Stimulated activated CD4-positive, alpha-beta T cell treated with anti-CD3 and anti-CD28 coated beads, Interleukin-2, amount 100 ng/mL, for 4 hours (primary cell): ENCODE results near the gene FBRSL1.
"Not testable (repeated sequence)": the region's sequence is repeated elsewhere in the genome, so short reads cannot be mapped to it uniquely, and the experiment has no call there.

Source experiments
- DNase-seq: peaks from one replicate; pipeline ENCODE4 v3.0.0-alpha.2; 2020; ENCODE audit warnings: low read depth

FBRSL1 gene

DNA sequence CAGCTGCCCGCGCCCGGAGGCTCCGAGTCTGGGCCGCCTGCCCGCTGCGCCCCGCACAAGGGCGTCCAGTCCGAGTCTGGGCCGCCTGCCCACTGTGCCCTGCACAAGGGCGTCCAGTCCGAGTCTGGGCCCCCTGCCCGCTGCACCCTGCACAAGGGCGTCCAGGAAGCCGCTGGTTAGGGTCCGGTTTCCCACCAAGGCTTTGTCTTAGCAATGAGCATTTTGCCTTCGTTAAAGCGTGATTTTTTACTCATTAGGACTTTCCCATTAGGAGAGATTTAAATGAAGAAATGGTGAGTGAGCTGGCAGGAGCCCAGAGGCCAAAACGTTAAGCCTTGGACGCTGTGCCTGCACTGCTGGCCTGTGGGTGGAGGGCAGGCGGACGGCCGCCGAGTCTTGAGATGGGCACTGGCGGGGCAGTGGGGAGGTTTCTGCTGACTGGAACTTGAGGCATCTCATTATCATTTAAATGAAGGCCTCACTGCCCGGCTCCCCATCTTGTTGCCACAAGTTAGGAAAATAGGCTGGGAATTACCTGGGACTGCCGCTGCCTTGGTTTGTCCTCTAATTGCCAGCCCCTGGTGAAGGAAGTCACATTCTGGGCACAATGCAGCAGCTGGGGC lies 36.0 kb downstream of the FBRSL1 start:
- no peak for DNase-seq

- no peak for DNase-seq
Observed at GRCh38 chr12:132527186-132527882, 37.4 kb downstream of the FBRSL1 start.

GRCh38 chr12:132527883-132528264 lies 37.9 kb downstream of the FBRSL1 start:
- no peak for DNase-seq

DNA sequence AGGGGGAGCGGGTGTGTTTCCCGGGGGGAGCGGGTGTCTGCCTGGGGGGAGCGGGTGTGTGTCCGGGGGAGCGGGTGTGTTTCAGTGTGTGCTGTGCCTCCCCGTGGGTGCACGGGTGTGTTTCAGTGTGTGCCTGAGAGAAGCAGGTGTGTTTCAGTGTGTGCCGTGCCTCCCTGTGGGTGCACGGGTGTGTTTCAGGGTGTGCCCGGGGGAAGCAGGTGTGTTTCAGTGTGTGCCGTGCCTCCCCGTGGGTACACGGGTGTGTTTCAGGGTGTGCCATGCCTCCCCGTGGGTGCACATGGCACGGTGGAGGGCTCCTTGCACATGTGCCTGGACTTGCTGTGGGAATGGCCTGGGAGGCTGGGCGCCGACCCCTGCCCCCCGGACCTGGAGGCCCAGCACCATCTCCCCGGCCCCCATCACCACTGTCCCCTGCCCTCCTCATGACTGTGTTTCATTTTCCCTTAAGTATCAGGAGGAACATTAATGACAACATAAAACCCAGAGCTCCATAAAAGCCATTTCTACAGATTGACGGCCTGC lies 38.7 kb downstream of the FBRSL1 start:
- no peak for DNase-seq

- DNase-seq: no peak
Observed at GRCh38 chr12:132529156-132529839, 39.3 kb downstream of the FBRSL1 start.

DNA sequence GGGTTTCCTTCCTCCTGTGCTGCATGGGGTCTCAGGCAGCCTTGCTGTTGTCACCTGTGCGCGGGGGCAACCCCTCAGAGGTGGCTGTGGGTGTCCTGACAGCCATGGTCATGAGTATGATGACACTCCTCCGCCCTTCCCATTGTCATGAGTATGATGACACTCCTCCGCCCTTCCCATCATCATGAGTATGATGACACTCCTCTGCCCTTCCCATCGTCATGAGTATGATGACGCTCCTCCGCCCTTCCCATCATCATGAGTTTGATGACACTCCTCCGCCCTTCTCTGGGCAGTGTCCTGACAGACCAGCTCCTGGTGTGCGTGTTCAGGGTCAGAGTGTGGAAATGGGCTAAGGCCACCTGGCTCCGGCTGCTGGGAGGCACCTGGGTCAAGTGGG lies 40.0 kb downstream of the FBRSL1 start:
- no peak for DNase-seq

- DNase-seq: no peak
Observed at GRCh38 chr12:132530447-132530846, 40.5 kb downstream of the FBRSL1 start.

GRCh38 chr12:132530851-132531250 lies 40.9 kb downstream of the FBRSL1 start:
- no peak for DNase-seq

DNA sequence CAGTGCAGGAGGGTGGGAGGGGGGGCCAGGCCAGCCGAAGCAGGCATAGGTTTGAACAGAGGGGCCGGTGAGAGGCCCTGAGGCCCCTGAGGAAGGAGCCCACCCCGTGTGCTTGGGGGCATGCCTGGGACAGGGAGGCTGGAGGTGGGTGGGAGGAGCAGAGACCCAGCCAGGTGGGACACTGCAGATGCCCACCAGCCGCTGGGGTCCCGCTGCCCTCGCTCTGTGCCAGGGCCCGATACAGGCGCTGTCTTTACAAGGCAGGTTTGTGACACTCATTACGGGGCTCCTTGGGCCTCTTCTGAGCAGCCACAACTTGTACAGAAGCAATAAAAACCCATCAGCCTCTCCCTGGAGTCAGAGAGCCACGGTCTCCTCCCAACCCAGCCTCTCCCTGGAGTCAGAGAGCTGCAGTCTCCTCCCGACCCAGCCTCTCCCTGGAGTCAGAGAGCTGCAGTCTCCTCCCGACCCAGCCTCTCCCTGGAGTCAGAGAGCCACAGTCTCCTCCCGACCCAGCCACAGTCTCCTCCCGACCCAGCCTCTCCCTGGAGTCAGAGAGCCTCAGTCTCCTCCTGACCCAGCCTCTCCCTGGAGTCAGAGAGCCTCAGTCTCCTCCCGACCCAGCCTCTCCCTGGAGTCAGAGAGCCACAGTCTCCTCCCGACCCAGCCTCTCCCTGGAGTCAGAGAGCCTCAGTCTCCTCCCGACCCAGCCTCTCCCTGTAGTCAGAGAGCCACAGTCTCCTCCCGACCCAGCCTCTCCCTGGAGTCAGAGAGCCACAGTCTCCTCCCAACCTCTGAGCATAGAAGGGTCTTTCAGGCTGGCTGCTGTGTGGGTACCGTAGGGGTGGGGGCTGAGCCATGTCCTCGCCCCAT lies 43.0 kb downstream of the FBRSL1 start:
- DNase-seq: not testable (repeated sequence)

DNA sequence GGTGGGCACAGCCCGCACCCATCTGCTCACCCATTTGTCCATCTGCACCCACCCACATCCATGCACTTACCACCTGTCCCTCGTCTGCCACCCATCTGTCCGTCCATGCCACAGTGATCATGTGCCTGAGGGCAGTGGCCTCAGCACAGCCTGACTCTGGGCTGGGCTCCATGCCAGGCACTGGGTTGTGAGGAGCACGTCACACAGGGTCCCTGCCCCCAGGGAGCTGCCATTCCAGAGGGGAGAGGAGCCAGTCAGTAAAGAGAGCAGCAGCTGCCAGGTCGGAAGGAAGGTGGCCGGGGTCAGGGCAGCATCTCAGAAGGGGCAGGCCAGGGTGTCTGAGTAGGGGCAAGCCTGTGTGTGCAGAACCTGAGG lies 43.6 kb downstream of the FBRSL1 start:
- no peak for DNase-seq

DNA sequence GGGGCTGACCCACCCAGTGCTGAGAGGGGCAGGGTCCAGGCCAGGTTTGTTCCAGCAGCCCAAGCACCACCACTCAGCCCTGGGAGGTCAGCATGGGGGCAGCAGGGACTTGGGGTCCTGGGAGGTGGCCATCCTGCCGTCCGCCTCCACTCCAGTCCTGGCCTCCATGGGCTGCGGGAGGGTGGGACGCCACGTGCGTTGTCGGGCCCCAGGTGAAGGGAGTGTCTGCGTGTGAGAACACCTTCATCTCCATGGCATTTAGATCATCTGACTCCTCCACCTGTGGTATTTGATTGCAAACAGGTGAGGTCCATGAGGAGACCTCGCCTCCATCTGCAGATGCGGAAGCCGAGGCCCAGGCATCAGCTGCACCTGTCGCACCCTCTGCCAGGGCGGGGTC lies 44.1 kb downstream of the FBRSL1 start:
- DNase-seq: no peak

- DNase-seq: no peak
Observed at GRCh38 chr12:132535019-132535418, 45.1 kb downstream of the FBRSL1 start.

GRCh38 chr12:132536102-132536876 lies 46.3 kb downstream of the FBRSL1 start:
- DNase-seq: no peak

DNA sequence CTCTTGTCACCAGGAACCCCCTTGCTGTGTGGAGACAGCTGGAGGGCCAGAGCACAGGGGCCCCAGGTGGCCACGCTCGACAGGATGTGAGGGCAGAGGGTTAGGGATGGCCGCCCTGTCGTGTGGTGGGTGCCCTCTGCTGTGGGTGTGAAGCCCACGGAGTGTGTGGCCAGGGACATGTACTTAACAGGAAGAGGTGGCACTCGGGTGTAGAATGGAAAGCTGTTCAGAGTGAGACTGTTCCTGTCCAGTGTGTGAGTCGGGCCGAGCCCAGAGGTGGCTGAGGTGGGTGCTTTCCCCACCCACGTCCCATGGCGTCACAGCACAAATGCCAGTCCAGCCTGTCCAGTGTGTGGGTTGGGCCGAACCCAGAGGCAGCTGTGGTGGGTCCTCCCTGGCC lies 47.1 kb downstream of the FBRSL1 start:
- DNase-seq: no peak

DNA sequence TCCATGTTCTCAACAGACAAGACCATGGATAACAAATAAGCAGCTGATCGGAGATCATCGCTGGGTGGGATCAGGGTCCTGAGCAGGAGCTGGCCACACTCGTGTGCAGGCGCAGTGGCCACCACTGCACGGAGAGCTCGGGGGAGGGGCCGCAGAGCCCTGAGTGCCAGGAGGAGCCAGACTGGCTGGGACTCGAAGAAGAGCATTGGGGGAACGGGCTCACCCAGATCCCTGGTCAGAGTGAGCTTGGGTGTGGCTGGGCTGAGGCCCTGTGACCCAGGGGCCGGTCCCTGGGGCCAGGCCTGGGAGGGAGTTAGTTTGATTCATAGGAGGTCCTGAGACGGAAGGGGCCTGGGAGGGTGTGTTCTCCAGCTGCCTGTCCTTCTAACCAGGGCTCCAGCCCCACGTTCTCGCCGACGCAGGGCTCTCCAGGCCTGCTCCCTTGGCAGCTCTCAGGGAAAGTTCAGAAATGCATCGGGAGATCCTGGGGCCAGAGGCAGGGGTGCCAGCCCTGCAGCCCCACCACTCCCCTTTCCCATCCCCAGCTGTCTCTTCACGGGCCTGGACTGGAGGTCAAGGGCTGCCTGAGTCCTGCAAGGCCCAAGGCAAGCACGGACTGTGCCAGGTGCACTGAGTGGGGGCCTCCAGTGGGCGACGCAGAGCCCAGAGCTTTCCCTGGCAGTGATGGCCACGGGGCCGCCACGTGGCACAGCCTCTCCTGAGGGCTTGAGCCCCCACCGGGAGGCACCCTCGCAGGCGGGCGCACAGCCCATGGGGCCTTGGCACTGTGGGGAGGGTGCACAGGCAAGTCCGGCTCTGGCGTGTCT lies 48.1 kb downstream of the FBRSL1 start:
- no peak for DNase-seq

DNA sequence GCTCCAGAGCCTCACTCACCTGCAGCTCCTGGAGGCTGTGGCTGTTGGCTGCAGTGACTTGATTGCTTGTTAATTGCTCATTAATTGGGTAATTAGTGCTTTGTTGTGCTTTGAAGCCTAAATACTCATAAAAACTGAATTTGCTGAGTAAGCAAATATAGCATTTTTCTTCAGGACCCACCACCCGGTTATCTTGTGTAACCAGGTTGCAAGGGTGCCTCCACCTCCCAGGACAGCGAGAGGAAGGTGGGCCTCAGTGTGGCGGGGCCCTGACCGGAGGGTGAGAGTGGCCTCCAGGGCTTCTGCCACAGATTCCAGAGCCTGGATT lies 48.7 kb downstream of the FBRSL1 start:
- DNase-seq: no peak

DNA sequence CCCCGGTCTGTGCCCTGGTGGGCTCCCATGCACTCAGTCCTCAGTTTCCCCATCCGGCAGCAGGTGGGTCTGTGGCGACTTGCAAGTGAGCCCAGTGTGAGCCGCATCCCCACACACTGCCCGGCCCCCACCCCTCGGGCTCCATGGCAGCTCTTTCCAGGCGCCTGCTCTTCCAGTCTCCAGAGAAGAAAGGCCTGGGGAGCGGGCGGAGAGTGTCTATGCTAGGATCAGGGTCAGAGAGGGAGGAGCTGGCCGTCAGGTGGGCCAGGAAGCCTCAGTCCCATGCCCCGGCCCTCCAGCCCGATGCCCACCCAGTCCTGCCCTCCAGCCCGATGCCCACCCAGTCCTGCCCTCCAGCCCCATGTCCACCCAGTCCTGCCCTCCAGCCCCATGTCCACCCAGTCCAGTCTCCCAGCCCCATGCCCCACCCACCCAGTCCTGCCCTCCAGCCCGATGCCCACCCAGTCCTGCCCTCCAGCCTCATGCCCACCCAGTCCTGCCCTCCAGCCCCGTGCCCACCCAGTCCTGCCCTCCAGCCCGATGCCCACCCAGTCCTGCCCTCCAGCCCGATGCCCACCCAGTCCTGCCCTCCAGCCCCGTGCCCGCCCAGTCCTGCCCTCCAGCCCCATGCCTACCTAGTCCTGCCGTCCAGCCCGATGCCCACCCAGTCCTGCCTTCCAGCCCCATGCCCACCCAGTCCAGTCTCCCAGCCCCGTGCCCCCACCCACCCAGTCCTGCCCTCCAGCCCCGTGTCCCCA lies 49.2 kb downstream of the FBRSL1 start:
- DNase-seq: no peak

DNA sequence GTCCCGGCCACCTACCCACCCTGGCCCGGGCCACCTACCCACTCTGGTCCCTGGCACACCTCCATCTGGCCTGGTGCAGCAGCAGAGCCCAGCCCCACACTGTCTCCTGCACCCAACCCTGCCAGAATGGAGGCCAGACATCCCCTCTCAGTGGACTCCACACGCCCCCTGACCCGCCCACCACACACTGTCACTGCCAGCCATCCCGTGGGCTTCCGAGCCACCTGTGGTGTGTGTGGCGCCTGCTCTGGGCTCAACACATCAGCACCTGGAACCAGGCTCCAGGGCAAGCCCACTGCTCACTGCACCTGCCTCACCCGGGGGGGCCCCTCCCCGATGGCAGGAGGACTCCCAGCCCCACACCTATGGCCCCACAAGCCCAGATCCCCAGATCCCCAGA lies 50.5 kb downstream of the FBRSL1 start:
- DNase-seq: no peak

- DNase-seq: no peak
Observed at GRCh38 chr12:132541200-132541599, 51.2 kb downstream of the FBRSL1 start.

GRCh38 chr12:132541996-132542395 lies 52.0 kb downstream of the FBRSL1 start:
- DNase-seq: no peak
